HepG2 (cell line): ENCODE results near the gene SIK2.

ENCODE experiments used
- ADNP ChIP-seq: sonication (generic); formaldehyde crosslinking; IDR thresholded peaks from 2 replicates; pipeline ENCODE4 v1.4.0; 2020; ENCODE audit warnings: missing genetic modification reagents
- CTCF ChIP-seq: sonication (generic); formaldehyde crosslinking; IDR thresholded peaks from 2 replicates; pipeline ENCODE4 v1.5.0; 2020; ENCODE audit warnings: mild to moderate bottlenecking, missing genetic modification reagents, moderate library complexity
- FOXA1 ChIP-seq, 2 experiments: fragments of 450-650 bp in 1 of 2; sonication (generic) in 1 of 2; formaldehyde crosslinking in 1 of 2; IDR thresholded peaks; 2 replicates each; pipeline versions ENCODE4 v1.4.0 to v1.6.1; 2016 to 2020; ENCODE audit warnings: missing genetic modification reagents in 1 of 2
- KDM5A ChIP-seq: fragments of 200-600 bp; sonication (generic); IDR thresholded peaks from 2 replicates; pipeline ENCODE4 v1.7.0; 2018; ENCODE audit warnings: antibody characterized with exemption, mild to moderate bottlenecking, low read length, borderline replicate concordance
- MTERF4 ChIP-seq: sonication (generic); formaldehyde crosslinking; IDR thresholded peaks from 2 replicates; pipeline ENCODE4 v1.8.0; 2023; ENCODE audit warnings: mild to moderate bottlenecking, missing genetic modification reagents
- ONECUT2 ChIP-seq: sonication (generic); formaldehyde crosslinking; IDR thresholded peaks from 2 replicates; pipeline ENCODE4 v1.4.0; 2020; ENCODE audit warnings: missing genetic modification reagents
- REST ChIP-seq, 2 experiments: IDR thresholded peaks; 2 replicates each; pipeline ENCODE4 v1.6.1; 2011 to 2012; ENCODE audit warnings: low read length in 2 of 2, borderline replicate concordance in 1 of 2, low read depth in 1 of 2, mild to moderate bottlenecking in 1 of 2, moderate library complexity in 1 of 2
- TARDBP ChIP-seq: sonication (generic); formaldehyde crosslinking; IDR thresholded peaks from 2 replicates; pipeline ENCODE4 v1.8.0; 2022; ENCODE audit warnings: mild to moderate bottlenecking, missing genetic modification reagents
- TBL1XR1 ChIP-seq: fragments of 150-350 bp; IDR thresholded peaks from 2 replicates; pipeline ENCODE4 v1.6.1; 2014; ENCODE audit warnings: borderline replicate concordance, low read length; ENCODE audit not compliant: partially characterized antibody
- ZBTB26 ChIP-seq: IDR thresholded peaks from 2 replicates; pipeline ENCODE4 v1.6.1; 2016; ENCODE audit warnings: missing compliant biosample characterization, missing genetic modification reagents, borderline replicate concordance
- ZFP1 ChIP-seq: IDR thresholded peaks from 2 replicates; pipeline ENCODE4 v1.6.1; 2016
- ZNF639 ChIP-seq: conservative IDR thresholded peaks from 2 replicates; pipeline ENCODE4 v1.6.1; 2018; ENCODE audit warnings: missing genetic modification reagents
- ZSCAN29 ChIP-seq: sonication (generic); formaldehyde crosslinking; conservative IDR thresholded peaks from 2 replicates; pipeline ENCODE4 v1.4.0; 2020; ENCODE audit warnings: mild to moderate bottlenecking, missing genetic modification reagents

- TF ChIP-seq ZSCAN29 (CRISPR knock-in tag) (no peak), ADNP (CRISPR knock-in tag) (no peak), CTCF (CRISPR knock-in tag) (no peak), ONECUT2 (CRISPR knock-in tag) (no peak), ZFP1 (CRISPR knock-in tag) (no peak), FOXA1 (IDR thresholded peaks at IDR 0.05) (no peak), FOXA1 (CRISPR knock-in tag; IDR thresholded peaks at IDR 0.05) (no peak), REST (IDR thresholded peaks at IDR 0.05; ENCODE audit: borderline replicate concordance in 1 of 2, low read depth in 1 of 2, low read length in 2 of 2) (no peak), MTERF4 (CRISPR knock-in tag) (no peak), KDM5A (no peak), ZBTB26 (CRISPR knock-in tag) (no peak), TBL1XR1 (no peak), TARDBP (CRISPR knock-in tag) (no peak), ZNF639 (CRISPR knock-in tag) (no peak)
Observed at GRCh38 chr11:111698852-111699559, 96.8 kb downstream of the SIK2 start.
